GM21528 (cell line): ENCODE results near the gene CNTNAP5.

ENCODE experiments used
- ATAC-seq: cut with Tn5 transposase; IDR thresholded peaks from one replicate; pipeline ENCODE4 v1.9.1; 2021; ENCODE audit warnings: mild to moderate bottlenecking, moderate library complexity; ENCODE audit not compliant: unreplicated experiment, low FRiP score

Gene CNTNAP5

DNA sequence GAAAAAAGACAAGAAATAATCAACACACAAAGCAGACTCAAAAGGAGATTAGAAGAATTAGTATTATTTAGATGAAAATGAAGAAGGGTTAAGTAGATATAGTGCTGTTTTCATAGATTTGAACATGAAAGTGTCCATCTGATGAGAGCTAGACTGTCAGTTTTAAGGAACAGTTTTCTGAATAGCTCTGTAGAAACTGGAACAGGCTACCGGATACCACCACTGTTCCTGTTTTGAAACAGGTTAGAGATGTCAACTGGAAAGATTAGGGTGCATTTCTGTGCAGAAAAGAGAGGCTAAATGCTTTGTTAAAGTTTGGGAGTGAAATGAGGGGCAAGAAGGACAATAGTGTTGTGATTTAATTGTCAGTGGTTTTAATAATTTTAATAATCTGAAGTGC lies 908.8 kb downstream of the CNTNAP5 start:
- no peak for ATAC-seq

DNA sequence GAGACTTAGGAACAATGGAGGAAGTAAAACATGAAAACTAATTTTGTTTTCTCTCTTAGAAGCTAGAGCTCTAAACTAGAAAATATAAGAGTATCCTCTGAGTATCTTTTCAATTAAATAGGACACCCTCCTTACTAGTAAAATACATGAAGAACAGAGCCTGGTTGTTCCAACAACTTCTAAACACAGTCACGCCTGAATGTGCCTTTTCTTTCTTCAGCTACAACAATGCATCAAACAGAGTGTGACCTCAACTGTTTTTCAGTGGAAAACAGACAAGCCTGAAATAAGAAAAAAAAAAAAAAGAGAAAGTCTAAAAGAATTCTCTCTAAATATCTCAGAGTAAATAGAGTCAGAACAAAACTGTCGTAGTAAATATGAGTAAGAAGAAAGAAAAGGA lies 928.8 kb downstream of the CNTNAP5 start:
- ATAC-seq: no peak

DNA sequence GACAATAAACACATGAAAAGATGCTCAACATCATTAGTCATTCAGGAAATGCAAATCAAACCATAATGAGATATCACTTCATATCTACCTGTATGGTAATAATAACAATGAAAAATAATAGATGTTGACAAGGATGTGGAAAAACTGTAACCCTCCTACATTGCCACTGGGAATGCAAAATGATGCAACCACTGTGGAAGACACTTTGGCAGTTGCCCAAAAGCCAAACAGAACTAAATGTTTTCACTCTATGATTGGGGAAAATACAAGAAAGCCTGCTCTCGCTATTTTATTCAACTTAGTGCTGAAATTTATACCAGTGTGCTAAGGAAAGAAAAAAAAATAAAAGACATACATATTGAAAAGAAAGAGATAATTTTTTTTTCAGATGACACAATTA lies 934.5 kb downstream of the CNTNAP5 start:
- ATAC-seq: no peak

DNA sequence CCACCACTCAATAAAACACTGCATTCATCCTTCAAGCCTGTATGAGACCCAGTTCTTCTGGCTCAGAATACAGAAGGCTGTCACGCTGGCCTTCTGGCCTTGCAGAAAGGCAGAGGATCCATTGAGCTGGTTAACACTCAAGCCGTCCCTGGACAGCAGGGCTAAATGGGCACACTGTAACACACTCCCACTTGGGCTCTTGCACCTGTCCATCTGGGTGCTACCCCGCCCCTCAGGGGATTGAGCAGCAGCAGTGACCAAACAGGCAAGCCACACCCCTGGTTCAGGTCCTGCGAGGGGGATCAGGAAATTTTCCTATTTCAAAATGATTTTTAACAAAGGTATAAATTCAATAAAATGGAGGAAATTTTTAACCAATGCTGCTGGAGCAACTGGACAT lies 936.0 kb downstream of the CNTNAP5 start:
- no peak for ATAC-seq
